ENCODE results near the gene WASF3.

DNA sequence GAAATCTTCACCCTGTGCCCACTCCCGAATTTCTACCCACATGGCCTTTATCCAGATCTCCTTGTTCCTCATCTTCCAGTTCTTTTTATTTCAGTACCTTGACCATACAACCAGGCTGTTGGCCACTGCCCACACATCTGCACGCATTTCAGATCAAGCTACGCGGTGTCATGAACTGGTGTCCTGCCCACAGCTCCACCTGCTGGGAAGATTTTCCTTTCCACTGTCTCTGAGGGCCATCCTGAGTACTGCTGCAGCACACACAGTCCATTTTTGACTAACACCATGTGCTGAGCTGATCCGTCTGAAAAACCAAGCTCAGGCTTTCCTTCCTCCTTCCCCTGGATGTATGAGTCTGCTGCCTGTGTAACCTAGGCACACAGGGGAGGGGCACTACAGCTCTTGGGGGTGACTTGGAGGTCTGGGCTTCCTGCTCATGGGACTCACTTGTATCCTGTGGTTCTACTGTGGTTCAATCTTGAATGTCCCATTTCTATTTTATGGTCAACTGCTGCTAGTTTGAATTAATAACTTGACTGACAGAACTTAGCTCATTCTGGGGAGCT is 71.9 kb downstream of the WASF3 start:
- TF ChIP-seq ZNF274 (IDR thresholded peaks at IDR 0.05; ENCODE audit: low read depth, low read length) (no peak), YY1 (IDR thresholded peaks at IDR 0.05; ENCODE audit: insufficient read depth, insufficient read length) (no peak)
